22Rv1 (cell line): ENCODE data around the gene OLFML2A.

Experiments used
- ZFX ChIP-seq: fragments of 450-650 bp; IDR thresholded peaks from 2 replicates; pipeline ENCODE4 v1.6.1; 2017; ENCODE audit warnings: antibody characterized with exemption, borderline replicate concordance
- TF ChIP-seq, protein P1 (sequence below): fragments of 450-650 bp; IDR thresholded peaks from 2 replicates; pipeline ENCODE4 v1.5.1; 2017; ENCODE audit warnings: mild to moderate bottlenecking

DNA sequence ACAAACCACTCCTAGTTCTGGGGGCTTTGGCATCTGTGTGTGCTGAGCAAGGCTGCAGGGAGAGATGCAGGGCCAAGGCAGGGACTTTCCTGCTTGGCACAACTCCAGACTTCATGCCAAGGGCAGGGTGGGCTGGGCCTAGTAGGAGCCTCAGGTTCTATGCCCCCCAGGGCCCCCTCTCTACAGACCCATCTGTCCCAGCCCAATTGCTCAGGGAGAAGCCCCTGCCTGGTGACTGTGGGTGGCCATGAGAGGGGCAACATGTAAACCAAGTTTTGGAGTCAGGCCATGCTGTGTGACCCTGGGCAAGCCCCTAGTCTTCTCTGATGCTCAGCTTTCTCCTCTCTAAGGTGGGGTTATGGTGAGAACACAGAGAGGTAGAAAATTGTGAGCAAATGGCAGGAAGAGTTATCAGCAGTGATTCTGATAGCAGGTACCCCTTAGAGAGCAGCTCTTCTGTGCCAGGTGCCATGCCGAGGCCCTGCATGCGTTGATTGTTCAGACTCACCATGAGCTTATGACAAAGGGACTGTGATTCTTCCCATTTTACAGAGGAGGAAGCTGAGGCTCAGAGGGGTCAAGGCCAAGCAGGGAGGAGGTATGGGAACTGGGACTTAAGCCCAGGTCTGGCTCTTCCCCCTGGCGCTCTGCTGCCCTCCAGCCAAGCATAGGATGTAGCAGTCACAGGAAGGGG is 5.2 kb downstream of the OLFML2A start:
- TF ChIP-seq, protein P1, sequence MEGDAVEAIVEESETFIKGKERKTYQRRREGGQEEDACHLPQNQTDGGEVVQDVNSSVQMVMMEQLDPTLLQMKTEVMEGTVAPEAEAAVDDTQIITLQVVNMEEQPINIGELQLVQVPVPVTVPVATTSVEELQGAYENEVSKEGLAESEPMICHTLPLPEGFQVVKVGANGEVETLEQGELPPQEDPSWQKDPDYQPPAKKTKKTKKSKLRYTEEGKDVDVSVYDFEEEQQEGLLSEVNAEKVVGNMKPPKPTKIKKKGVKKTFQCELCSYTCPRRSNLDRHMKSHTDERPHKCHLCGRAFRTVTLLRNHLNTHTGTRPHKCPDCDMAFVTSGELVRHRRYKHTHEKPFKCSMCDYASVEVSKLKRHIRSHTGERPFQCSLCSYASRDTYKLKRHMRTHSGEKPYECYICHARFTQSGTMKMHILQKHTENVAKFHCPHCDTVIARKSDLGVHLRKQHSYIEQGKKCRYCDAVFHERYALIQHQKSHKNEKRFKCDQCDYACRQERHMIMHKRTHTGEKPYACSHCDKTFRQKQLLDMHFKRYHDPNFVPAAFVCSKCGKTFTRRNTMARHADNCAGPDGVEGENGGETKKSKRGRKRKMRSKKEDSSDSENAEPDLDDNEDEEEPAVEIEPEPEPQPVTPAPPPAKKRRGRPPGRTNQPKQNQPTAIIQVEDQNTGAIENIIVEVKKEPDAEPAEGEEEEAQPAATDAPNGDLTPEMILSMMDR, result no peak
- TF ChIP-seq ZFX, result no peak
